HCT116 (cell line): ENCODE measurements around the gene SUV39H1. TPM values are rescaled to one million over a fixed set of nuclear protein-coding genes. Genes with fewer than 3 reads are reported as not detected.
"Not testable (repeated sequence)": the region's sequence is repeated elsewhere in the genome, so short reads cannot be mapped to it uniquely, and the experiment has no call there.

Source experiments
- ATAC-seq: fragments of 200-7000 bp; cut with Tn5 transposase; 2 replicates; pipeline ENCODE4 v1.9.1; 2020; ENCODE audit warnings: mild to moderate bottlenecking, moderate library complexity
- BruUV-seq: library from RNA; stranded (reverse); fragments of 400-500 nt; replicated peaks from 2 replicates; lab custom pipeline; 2021; lab: Mats Ljungman, UMichigan
- CTCF ChIA-PET: fragments of 300-600 bp; sonication (Branson Sonifier 250); formaldehyde crosslinking; loops from one replicate; lab custom pipeline; 2021; ENCODE audit warnings: antibody characterized with exemption; lab: Charles Lee
- POLR2A ChIA-PET: fragments of 300-600, 350-600 bp; sonication (Branson Sonifier 250); formaldehyde crosslinking; loops from one replicate; lab custom pipeline; 2021; ENCODE audit warnings: antibody characterized with exemption; lab: Charles Lee
- RAD21 ChIA-PET, 2 experiments: fragments of 300-600 bp; sonication (Branson Sonifier 250); formaldehyde crosslinking; loops; one replicate each; lab custom pipeline; 2023; ENCODE audit warnings: low total read pairs in 2 of 2; ENCODE audit not compliant: uncharacterized antibody in 2 of 2, unreplicated experiment in 2 of 2, low non-redundant PET in 1 of 2; lab: Charles Lee
- DNase-seq: peaks from one replicate; pipeline ENCODE4 v3.0.0-alpha.2; 2010; ENCODE audit warnings: low read depth, low spot score
- H2AFZ ChIP-seq: fragments of 200-600 bp; shearing (Covaris generic), sonication (generic); 2 replicates; pipeline ENCODE4 v1.6.1; 2017; ENCODE audit warnings: low read depth, mixed run types, mixed read lengths, antibody characterized with exemption, low read length; ENCODE audit not compliant: poor library complexity, severe bottlenecking
- H3K27ac ChIP-seq: 2 replicates; pipeline ENCODE4 v1.5.1; 2012; ENCODE audit warnings: low read depth, low read length
- H3K27me3 ChIP-seq: fragments of 200-600 bp; sonication (generic); 2 replicates; pipeline ENCODE4 v1.6.1; 2016; ENCODE audit warnings: mixed run types, low read length, mixed read lengths; ENCODE audit not compliant: insufficient read depth
- H3K36me3 ChIP-seq, 2 experiments: fragments of 200-500 bp in 1 of 2; fragments of 200-600 bp in 1 of 2; sonication (Bioruptor generic) in 1 of 2; sonication (generic) in 1 of 2; 2 replicates each; pipeline versions ENCODE4 v1.5.1 to v1.6.1; 2014 to 2016; ENCODE audit warnings: low read length in 2 of 2, inconsistent platforms in 1 of 2, mixed read lengths in 1 of 2, mixed run types in 1 of 2; ENCODE audit not compliant: insufficient read depth in 2 of 2, control insufficient read depth in 1 of 2
- H3K4me1 ChIP-seq, 2 experiments: fragments of 200-600 bp in 1 of 2; sonication (generic) in 1 of 2; 2 replicates each; pipeline versions ENCODE4 v1.5.1 to v1.6.1; 2012 to 2017; ENCODE audit warnings: low read length in 2 of 2, inconsistent platforms in 1 of 2, mild to moderate bottlenecking in 1 of 2, mixed read lengths in 1 of 2, mixed run types in 1 of 2, moderate library complexity in 1 of 2; ENCODE audit not compliant: insufficient read depth in 2 of 2, control insufficient read depth in 1 of 2
- H3K4me2 ChIP-seq: fragments of 200-600 bp; sonication (generic); 2 replicates; pipeline ENCODE4 v1.6.1; 2017; ENCODE audit warnings: mixed run types, low read length, mixed read lengths
- H3K4me3 ChIP-seq, 2 experiments: fragments of 200-600 bp in 1 of 2; sonication (generic) in 1 of 2; replicated peaks in 1 of 2; 2 replicates each; pipeline ENCODE4 v1.5.1; 2011 to 2016; ENCODE audit warnings: low read length in 2 of 2, control low read depth in 1 of 2, low read depth in 1 of 2, mild to moderate bottlenecking in 1 of 2, mixed read lengths in 1 of 2, mixed run types in 1 of 2
- H3K79me2 ChIP-seq: fragments of 200-600 bp; sonication (generic); 2 replicates; pipeline ENCODE4 v1.6.1; 2017; ENCODE audit warnings: mild to moderate bottlenecking, mixed run types, low read length, moderate library complexity, mixed read lengths; ENCODE audit not compliant: insufficient read depth
- H3K9ac ChIP-seq: fragments of 200-600 bp; sonication (generic); 2 replicates; pipeline ENCODE4 v1.6.1; 2016; ENCODE audit warnings: low read length, mixed read lengths
- H3K9me2 ChIP-seq: fragments of 200-600 bp; sonication (generic), shearing (Covaris generic); 2 replicates; pipeline ENCODE4 v1.6.1; 2017; ENCODE audit warnings: mixed run types, mild to moderate bottlenecking, moderate library complexity; ENCODE audit not compliant: insufficient read depth
- H3K9me3 ChIP-seq, 2 experiments: fragments of 200-500 bp in 1 of 2; fragments of 200-600 bp in 1 of 2; sonication (Bioruptor generic) in 1 of 2; sonication (generic) in 1 of 2; 2 replicates each; pipeline ENCODE4 v1.6.1; 2014 to 2017; ENCODE audit warnings: low read length in 2 of 2, mixed read lengths in 2 of 2, inconsistent platforms in 1 of 2, low read depth in 1 of 2, mild to moderate bottlenecking in 1 of 2, mixed run types in 1 of 2, moderate library complexity in 1 of 2; ENCODE audit not compliant: control insufficient read depth in 1 of 2, insufficient read depth in 1 of 2
- H4K20me1 ChIP-seq: fragments of 200-600 bp; sonication (generic), shearing (Covaris generic); 2 replicates; pipeline ENCODE4 v1.6.1; 2017; ENCODE audit warnings: mixed run types, mild to moderate bottlenecking, moderate library complexity; ENCODE audit not compliant: insufficient read depth
- ATF3 ChIP-seq: IDR thresholded peaks from 2 replicates; pipeline ENCODE4 v1.6.1; 2012
- EGR1 ChIP-seq: IDR thresholded peaks from 2 replicates; pipeline ENCODE4 v1.6.1; 2012; ENCODE audit warnings: low read depth
- EZH2phosphoT487 ChIP-seq: fragments of 200-600 bp; IDR thresholded peaks from 2 replicates; pipeline ENCODE4 v1.6.1; 2018; ENCODE audit warnings: antibody characterized with exemption, borderline replicate concordance
- POLR2A ChIP-seq: IDR thresholded peaks from 2 replicates; pipeline ENCODE4 v1.7.0; 2011; ENCODE audit warnings: borderline replicate concordance; ENCODE audit not compliant: insufficient read depth, insufficient read length; ENCODE audit errors: extremely low read depth
- POLR2AphosphoS5 ChIP-seq: IDR thresholded peaks from 2 replicates; pipeline ENCODE4 v1.6.1; 2011; ENCODE audit warnings: mild to moderate bottlenecking, low read depth, low read length, moderate library complexity
- RAD21 ChIP-seq: IDR thresholded peaks from 2 replicates; pipeline ENCODE4 v1.6.1; 2012; ENCODE audit warnings: low read depth, mild to moderate bottlenecking
- SIN3A ChIP-seq: IDR thresholded peaks from 2 replicates; pipeline ENCODE4 v1.6.1; 2012; ENCODE audit warnings: low read depth
- SRF ChIP-seq: IDR thresholded peaks from 2 replicates; pipeline ENCODE4 v1.6.1; 2012; ENCODE audit warnings: low read depth
- YY1 ChIP-seq: IDR thresholded peaks from 2 replicates; pipeline ENCODE4 v1.6.1; 2011; ENCODE audit warnings: low read length, low read depth, moderate library complexity, mild to moderate bottlenecking; ENCODE audit not compliant: insufficient replicate concordance; ENCODE audit errors: extremely low read depth
- ZFX ChIP-seq: fragments of 450-650 bp; IDR thresholded peaks from 2 replicates; pipeline ENCODE4 v1.6.1; 2017
- ZNF274 ChIP-seq: fragments of 200-500 bp; sonication (Bioruptor generic); IDR thresholded peaks from 2 replicates; pipeline ENCODE4 v1.6.1; 2014; ENCODE audit warnings: mild to moderate bottlenecking, low read depth, low read length, inconsistent platforms
- intact Hi-C: fragments of 100-400 bp; cut with micrococcal nuclease; formaldehyde crosslinking; loops from 2 replicates; pipeline ENCODE4 v1.10.0; 2022
- total RNA-seq: library from RNA; stranded (reverse); gene quantifications from one replicate; pipeline ENCODE4 v1.2.1, GENCODE V29; 2021; ENCODE audit not compliant: unreplicated experiment
- TF ChIP-seq, protein P1 (sequence below), 3 experiments: fragments of 200-600 bp in 1 of 3; sonication (generic) in 1 of 3; IDR thresholded peaks in 2 of 3; conservative IDR thresholded peaks in 1 of 3; 2 replicates each; pipeline ENCODE4 v1.5.1; 2012 to 2017; ENCODE audit warnings: low read depth in 2 of 3, low read length in 2 of 3, antibody characterized with exemption in 1 of 3, borderline replicate concordance in 1 of 3, control low read depth in 1 of 3, mild to moderate bottlenecking in 1 of 3, mixed read lengths in 1 of 3, mixed run types in 1 of 3, moderate library complexity in 1 of 3; ENCODE audit not compliant: insufficient read depth in 1 of 3

The SUV39H1 gene
- total RNA-seq, 1 experiment from 2014 or later, result 16.3 TPM

- CTCF ChIA-PET, result no interaction called here
These were observed 29.9 kb upstream of the SUV39H1 start for GRCh38 chrX:48666649-48667048.

GRCh38 chrX:48667509-48667908 is 29.0 kb upstream of the SUV39H1 start:
- intact Hi-C loops, result loop anchor here (10.0 kb wide), 1 partner anchor 57 kb away; no protein-coding TSS in a partner anchor
- ChIA-PET RAD21 (no interaction called here), CTCF (no interaction called here), POLR2A (no interaction called here)
- Histone ChIP-seq H3K4me2 (no peak overlapping the region), H3K27me3 (no peaks in the 10 kb centered on the region), H3K36me3 (no peaks in the 10 kb centered on the region), H3K9me2 (no peaks in the 10 kb centered on the region), H3K27ac (no peak overlapping the region), H3K4me3 (no peak overlapping the region), H3K4me1 (no peaks in the 10 kb centered on the region), H3K79me2 (no peaks in the 10 kb centered on the region), H3K9ac (no peak overlapping the region), H2AFZ (no peak overlapping the region), H4K20me1 (no peaks in the 10 kb centered on the region), H3K9me3 (no peaks in the 10 kb centered on the region)
- DNase-seq (no peak), ATAC-seq (no peak)
- TF ChIP-seq YY1 (no peak), ZNF274 (no peak), POLR2AphosphoS5 (no peak), POLR2A (no peak), SRF (no peak), EGR1 (no peak), SIN3A (no peak), ATF3 (no peak), RAD21 (no peak), EZH2phosphoT487 (no peak), ZFX (no peak)
- TF ChIP-seq, protein P1, sequence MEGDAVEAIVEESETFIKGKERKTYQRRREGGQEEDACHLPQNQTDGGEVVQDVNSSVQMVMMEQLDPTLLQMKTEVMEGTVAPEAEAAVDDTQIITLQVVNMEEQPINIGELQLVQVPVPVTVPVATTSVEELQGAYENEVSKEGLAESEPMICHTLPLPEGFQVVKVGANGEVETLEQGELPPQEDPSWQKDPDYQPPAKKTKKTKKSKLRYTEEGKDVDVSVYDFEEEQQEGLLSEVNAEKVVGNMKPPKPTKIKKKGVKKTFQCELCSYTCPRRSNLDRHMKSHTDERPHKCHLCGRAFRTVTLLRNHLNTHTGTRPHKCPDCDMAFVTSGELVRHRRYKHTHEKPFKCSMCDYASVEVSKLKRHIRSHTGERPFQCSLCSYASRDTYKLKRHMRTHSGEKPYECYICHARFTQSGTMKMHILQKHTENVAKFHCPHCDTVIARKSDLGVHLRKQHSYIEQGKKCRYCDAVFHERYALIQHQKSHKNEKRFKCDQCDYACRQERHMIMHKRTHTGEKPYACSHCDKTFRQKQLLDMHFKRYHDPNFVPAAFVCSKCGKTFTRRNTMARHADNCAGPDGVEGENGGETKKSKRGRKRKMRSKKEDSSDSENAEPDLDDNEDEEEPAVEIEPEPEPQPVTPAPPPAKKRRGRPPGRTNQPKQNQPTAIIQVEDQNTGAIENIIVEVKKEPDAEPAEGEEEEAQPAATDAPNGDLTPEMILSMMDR (IDR thresholded peaks at IDR 0.05 in 2 of 3, conservative IDR thresholded peaks at IDR 0.05 in 1 of 3; ENCODE audit: borderline replicate concordance in 1 of 3, insufficient read depth in 1 of 3, low read depth in 2 of 3, low read length in 2 of 3), result no peak
- no TSS peak for BruUV-seq

More at GRCh38 chrX:48666649-48667048, 29.9 kb upstream of the SUV39H1 start:
- no peak overlapping the region for H3K4me3 ChIP-seq
- H3K36me3 ChIP-seq, result no peaks in the 10 kb centered on the region
- no peaks in the 10 kb centered on the region for H3K9me3 ChIP-seq
- ChIA-PET RAD21 (no interaction called here), POLR2A (no interaction called here)
- no peak overlapping the region for H3K4me2 ChIP-seq
- H3K27ac ChIP-seq, result no peak overlapping the region
- no peaks in the 10 kb centered on the region for H4K20me1 ChIP-seq
- H3K9ac ChIP-seq, result no peak overlapping the region
- no peak overlapping the region for H2AFZ ChIP-seq
- DNase-seq (no peak), ATAC-seq (no peak)
- BruUV-seq, result no TSS peak
- no peaks in the 10 kb centered on the region for H3K79me2 ChIP-seq
- no peak for TF ChIP-seq SRF
- intact Hi-C loops, result loop anchor here (10.0 kb wide), 1 partner anchor 58 kb away; no protein-coding TSS in a partner anchor
- no peaks in the 10 kb centered on the region for H3K27me3 ChIP-seq
- H3K4me1 ChIP-seq, result no peaks in the 10 kb centered on the region
- H3K9me2 ChIP-seq, result no peaks in the 10 kb centered on the region

- H4K20me1 ChIP-seq, RAD21 ChIA-PET, CTCF ChIA-PET, H3K4me2 ChIP-seq, H3K9me2 ChIP-seq, H2AFZ ChIP-seq, POLR2A ChIA-PET, H3K4me1 ChIP-seq, H3K9me3 ChIP-seq, H3K79me2 ChIP-seq, H3K27ac ChIP-seq, ATAC-seq, H3K9ac ChIP-seq, H3K36me3 ChIP-seq, BruUV-seq, H3K27me3 ChIP-seq, DNase-seq, H3K4me3 ChIP-seq: not testable (repeated sequence)
- intact Hi-C loops, result loop anchor here (10.0 kb wide), 1 partner anchor 57 kb away; no protein-coding TSS in a partner anchor
These were observed 28.3 kb upstream of the SUV39H1 start for GRCh38 chrX:48668187-48668586.
